LNCAP (cell line): ENCODE measurements around the gene CTDSPL.

ENCODE experiments used
- TF ChIP-seq, protein P1 (sequence below): fragments of 450-650 bp; IDR thresholded peaks from 2 replicates; pipeline ENCODE4 v1.5.1; 2017; ENCODE audit warnings: mild to moderate bottlenecking

Gene CTDSPL

DNA sequence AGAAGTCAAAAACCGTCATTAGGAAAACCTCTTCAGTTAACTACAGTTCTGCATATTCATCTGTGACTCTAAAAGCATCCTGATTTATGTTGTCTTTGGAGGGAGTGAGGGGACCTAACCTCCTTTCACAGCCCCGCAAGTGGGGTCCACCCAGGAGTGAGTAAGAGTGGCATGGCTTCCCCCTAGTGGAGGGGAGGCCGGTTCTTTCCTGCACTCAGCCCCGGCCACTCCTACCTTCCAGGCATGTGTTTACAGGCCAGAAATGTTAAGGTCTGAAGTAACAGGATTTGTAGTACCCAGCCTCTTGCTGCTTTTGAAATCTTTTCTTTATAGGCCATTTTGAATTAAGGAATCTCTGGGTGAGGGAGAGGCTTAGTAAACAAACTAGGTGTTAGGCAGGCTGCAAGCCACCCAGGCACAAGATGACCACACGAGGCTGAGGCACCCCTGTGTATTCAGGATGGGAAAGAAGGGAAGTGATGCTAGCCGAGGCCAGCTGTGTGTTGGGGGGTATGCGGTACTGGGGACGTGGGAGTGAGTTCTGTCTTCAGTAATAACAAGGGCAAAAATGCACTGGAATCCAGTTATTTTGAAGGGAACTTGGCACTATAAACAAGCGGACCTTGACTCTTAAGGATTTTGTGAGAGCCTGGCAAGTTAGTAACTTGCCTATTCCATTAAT, 50.5 kb downstream of the CTDSPL start:
- TF ChIP-seq, protein P1, sequence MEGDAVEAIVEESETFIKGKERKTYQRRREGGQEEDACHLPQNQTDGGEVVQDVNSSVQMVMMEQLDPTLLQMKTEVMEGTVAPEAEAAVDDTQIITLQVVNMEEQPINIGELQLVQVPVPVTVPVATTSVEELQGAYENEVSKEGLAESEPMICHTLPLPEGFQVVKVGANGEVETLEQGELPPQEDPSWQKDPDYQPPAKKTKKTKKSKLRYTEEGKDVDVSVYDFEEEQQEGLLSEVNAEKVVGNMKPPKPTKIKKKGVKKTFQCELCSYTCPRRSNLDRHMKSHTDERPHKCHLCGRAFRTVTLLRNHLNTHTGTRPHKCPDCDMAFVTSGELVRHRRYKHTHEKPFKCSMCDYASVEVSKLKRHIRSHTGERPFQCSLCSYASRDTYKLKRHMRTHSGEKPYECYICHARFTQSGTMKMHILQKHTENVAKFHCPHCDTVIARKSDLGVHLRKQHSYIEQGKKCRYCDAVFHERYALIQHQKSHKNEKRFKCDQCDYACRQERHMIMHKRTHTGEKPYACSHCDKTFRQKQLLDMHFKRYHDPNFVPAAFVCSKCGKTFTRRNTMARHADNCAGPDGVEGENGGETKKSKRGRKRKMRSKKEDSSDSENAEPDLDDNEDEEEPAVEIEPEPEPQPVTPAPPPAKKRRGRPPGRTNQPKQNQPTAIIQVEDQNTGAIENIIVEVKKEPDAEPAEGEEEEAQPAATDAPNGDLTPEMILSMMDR: no peak

DNA sequence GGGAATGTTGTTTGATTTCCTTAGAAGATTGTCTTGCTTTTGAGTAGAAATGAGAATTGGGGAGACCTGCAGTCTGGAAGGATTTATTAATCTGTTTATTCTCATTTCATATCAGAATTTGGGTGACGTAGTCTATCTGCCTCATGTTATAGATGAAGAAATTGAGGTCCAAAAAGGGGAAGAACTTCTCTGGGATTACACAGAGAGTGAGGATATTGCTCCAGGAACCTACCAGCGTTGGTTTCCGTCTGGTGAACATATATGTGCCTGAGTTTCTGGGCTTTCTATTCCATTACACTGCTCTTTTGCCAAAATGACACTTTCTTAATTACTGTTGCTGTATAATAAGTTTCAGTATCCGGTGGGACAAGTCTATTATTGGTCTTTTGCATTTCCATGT, 51.8 kb downstream of the CTDSPL start:
- TF ChIP-seq, protein P1: no peak

DNA sequence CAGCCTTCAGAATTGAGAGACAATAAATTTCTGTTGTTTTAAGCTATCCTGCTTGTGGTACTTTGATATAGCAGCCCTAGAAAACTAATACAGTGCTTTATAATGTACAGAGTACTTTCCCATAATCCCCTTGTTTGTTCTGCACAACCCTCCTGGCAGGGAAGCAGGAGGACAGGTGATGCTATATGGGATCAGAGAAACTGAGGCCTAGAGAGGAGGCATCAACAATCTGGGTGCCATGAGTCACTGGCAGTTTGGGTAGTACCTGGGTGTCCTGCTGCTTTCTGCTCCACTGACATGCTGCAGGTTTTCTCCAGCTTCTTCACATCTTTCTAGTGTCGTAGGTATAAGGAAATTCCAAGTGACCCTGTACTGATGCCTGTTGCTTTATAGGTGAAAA, 55.0 kb downstream of the CTDSPL start:
- TF ChIP-seq, protein P1: no peak

DNA sequence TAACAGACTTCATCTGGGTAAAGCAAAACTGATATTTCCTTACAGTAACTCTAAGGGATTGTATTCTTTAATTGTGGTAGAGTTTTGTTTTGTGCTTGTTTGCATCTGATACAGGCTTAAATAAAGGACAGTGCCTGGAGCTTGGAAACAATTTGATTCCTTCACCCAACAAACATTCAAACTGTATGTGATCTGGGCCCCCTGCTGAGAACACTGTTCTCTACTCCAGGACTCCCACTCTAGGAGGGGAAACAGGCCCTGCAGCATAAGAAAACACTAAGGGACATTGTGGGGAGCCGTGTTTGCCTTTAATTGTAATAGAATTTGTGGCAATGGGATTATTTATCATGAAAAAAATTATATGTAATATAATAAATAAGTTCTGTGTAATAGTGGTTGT, 56.9 kb downstream of the CTDSPL start:
- TF ChIP-seq, protein P1: no peak

DNA sequence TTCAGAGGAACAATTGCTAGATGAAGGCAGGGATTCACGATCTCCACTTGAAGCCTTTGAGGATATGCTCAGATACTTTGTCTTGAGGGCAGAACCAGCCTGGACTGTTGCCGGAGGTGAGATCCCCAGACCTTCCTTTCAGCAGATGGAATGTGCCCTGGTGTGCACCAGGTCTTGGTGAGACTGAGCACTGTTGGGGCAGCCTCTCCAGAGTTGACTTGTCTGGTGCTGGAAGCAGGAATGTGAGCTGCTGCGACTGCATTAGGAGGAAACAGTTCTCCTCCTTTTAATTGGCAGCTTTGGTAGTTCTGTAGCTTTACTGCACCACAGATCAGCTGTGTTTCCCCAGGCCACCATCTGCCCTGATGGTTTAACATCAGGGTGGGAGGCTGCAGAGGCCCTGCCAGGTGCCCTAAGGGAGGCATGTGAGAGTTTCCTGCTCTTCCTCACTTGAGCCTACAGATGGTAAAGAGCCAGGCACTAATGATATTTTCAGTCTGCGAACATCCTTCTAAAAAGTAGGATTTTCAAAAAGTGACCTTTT, 58.5 kb downstream of the CTDSPL start:
- TF ChIP-seq, protein P1: no peak

DNA sequence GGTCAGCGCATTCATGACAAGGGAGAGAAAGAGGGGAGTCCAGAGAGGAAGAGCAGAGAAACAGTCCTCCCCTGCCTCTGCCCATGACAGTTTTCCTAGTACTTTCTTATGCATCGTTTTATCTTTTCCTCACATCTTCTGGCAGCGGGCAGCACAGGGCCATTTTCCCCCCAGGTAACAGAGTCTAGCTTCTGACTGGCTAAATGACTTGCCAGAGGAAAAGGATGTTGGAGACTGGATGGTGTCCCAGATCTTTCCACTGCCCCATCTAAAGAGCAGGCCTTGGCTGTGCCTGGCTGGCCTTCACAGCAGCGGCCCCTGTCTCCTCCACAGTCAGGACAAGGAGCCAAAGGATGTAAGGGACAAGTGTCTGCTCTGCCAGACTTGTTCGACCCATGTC, 59.3 kb downstream of the CTDSPL start:
- TF ChIP-seq, protein P1: no peak

DNA sequence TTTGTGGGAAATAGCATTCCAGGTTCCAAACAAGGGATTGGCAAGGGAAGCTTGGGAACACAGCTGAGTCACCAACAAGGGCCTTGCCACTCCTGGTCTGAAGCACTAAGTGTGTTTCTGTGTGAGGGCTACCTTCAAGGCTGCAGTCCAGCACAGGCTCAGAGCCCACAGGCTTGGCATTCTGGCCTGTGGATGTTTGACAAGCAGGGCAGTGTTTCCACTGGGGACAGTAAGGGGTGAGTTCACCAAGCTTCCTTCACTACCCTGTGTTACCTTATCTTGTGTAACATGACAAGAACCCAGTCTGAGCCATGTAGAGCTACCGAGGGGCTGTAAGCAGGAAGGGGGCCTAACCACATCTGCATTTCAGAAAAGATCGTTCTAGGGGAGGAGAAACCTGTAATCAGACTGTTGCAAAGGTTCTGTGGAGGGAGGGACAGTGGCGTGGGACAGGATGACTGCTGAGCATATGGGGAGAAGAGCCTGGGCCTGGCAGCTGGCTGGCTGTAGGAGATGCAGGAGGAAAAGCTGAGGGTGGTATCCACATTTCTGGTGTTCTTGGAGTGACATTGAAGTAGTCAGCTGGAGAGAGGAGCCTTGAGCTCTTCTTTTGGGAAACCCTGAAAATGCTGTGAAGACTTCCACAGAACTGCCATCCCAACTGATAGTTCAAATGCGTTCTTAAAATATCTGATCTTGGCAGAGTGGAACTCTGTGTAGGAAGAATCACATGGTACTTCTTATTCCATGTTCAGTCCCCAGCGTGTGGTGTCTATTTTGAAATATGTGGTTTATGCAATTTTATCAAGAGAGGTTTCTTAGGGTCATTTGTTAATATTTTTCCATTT, 61.3 kb downstream of the CTDSPL start:
- TF ChIP-seq, protein P1: no peak
